GM19023 (cell line): Measurements from ENCODE around the gene CTSK.

Experiments
- ATAC-seq: cut with Tn5 transposase; IDR thresholded peaks from one replicate; pipeline ENCODE4 v1.9.1; 2021; ENCODE audit warnings: mild to moderate bottlenecking, moderate library complexity; ENCODE audit not compliant: unreplicated experiment

CTSK gene

DNA sequence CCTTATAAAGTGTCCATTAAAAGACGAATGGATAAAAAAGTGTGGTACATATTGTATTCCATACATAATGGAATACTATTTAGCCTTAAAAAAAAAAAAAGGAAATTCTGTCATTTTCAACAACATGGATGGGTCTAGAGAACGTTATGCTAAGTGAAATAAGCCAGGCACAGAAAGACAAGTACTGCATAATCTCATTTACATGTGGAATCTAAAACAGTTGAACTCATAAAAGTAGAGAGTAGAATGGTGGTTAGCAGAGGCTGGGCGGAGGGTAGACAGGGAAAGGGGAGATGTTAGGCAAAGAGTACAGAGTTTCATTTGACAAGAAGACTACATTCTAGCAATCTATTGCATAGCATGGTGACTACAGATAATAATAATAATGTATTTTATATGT lies 45.0 kb downstream of the CTSK start:
- no peak for ATAC-seq

- ATAC-seq: no peak
Observed at GRCh38 chr1:150762552-150762951, 45.5 kb downstream of the CTSK start.

GRCh38 chr1:150761801-150762200 lies 46.3 kb downstream of the CTSK start:
- ATAC-seq: no peak

DNA sequence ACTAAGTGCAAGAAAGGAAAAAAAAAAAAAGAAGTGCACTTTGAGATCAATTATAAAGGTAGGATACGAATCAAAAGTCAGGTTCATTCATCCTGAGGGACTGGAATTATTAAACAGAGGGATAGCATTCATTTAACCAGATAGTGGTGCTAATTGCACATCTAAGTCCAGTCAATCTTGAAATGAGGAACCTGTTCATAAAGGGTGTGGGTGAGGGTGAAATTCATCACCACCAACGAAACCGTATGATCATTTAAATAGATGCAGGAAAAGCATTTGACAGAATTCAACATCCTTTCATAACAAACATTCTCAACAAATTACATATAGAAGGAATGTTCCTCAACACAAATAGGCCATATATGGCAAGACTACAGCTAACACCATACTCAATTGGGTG lies 48.0 kb downstream of the CTSK start:
- ATAC-seq: no peak

- ATAC-seq: no peak
Observed at GRCh38 chr1:150753416-150753815, 54.6 kb downstream of the CTSK start.

- ATAC-seq: no peak
Observed at GRCh38 chr1:150751443-150751842, 56.6 kb downstream of the CTSK start.

DNA sequence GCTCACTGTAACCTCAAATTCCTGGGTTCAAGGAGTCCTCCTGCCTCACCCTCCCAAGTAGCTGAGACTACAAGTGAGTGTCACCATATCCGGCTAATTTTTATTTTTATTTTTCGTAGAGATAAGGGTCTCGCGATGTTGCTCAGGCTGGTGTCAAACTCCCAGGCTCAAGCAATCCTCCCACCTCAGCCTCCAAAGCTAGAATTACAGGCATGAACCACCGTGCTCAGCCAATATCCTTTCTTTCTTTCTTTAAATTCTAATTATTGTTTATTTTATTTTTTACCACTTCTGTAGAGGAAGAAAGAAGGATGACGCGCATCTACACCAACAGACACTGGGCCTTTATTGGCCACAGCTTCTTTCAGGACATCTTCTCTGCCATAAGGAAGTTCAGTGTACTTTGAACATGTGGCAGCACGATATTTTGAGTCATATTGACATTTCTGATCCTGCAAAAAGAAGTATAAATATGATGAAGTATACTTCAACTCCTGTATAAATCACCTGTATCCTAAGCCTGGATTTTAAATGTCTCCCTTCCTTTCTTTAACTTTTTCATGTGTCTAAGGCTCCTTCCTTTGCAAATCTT lies 58.2 kb downstream of the CTSK start:
- ATAC-seq: no peak

DNA sequence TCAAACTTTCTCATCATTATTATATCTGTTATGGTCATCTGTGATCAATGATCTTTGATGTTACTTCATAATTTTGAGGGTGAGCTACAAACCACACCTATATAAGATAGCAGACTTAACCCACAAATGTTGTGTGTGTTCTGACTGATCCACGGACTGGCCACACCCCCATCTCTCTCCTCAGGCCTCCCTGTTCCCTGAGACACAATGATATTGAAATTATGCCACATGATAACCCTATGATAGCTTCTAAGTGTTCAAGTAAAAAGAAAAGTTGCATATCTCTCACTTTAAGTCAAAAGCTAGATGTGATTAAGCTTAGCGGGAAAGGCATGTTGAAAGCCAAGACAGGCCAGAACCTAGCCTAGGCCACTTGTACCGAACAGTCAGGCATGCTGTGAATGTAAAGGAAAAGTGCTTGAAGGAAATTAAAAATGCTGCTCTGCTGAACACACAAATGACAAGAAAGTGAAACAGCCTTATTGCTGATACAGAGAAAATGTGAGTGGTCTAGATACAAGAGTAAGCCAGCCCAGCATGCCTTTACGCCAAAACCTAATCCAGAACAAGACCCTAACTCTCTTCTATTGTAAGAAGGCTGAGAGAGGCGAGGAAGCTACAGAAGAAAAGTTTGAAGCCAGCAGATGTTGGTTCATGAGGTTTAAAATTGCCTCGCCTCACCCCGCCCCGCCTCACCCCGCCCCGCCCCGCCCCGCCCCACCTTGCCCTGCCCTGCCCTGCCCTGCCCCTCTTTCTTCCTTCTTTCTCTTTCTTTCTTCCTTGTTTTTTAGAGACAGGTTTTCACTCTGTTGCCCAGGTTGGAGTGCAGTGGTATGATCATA lies 59.0 kb downstream of the CTSK start:
- ATAC-seq: no peak
